Mesodermal cell (in vitro differentiated cells): Measurements from ENCODE around the gene RILPL1. TPM values are rescaled to one million over a fixed set of nuclear protein-coding genes. Genes with fewer than 3 reads are reported as not detected.
"Not testable (repeated sequence)": the region's sequence is repeated elsewhere in the genome, so short reads cannot be mapped to it uniquely, and the experiment has no call there.

ENCODE experiments used
- H3K27ac ChIP-seq: 2 replicates; pipeline ENCODE4 v1.7.0; 2013; ENCODE audit warnings: mild to moderate bottlenecking, low read depth, low read length, moderate library complexity; ENCODE audit not compliant: severe bottlenecking
- H3K36me3 ChIP-seq: 2 replicates; pipeline ENCODE4 v1.7.1; 2013; ENCODE audit warnings: mild to moderate bottlenecking, low read length, moderate library complexity; ENCODE audit not compliant: control insufficient read depth, insufficient read depth
- H3K4me1 ChIP-seq: one replicate; pipeline ENCODE4 v1.7.1; 2013; ENCODE audit warnings: mild to moderate bottlenecking, low read length; ENCODE audit not compliant: insufficient read depth, control insufficient read depth, poor library complexity, severe bottlenecking
- H3K4me3 ChIP-seq: 2 replicates; pipeline ENCODE4 v1.7.0; 2013; ENCODE audit warnings: low read length, control low read depth, mild to moderate bottlenecking; ENCODE audit not compliant: insufficient read depth, poor library complexity, severe bottlenecking; ENCODE audit errors: extremely low read depth
- H3K9me3 ChIP-seq: 2 replicates; pipeline ENCODE4 v1.7.1; 2013; ENCODE audit warnings: mild to moderate bottlenecking, low read length, moderate library complexity; ENCODE audit not compliant: control insufficient read depth
- WGBS, 2 experiments: methylation state at CpG; one replicate each; pipeline ENCODE4 v1.1.5; 2013; ENCODE audit warnings: missing lambda C conversion rate in 2 of 2; ENCODE audit not compliant: insufficient coverage in 2 of 2; 5-methylcytosine and 5-hydroxymethylcytosine counted together
- polyA plus RNA-seq, 2 experiments: library from polyadenylated mRNA; stranded (reverse); fragments of 50-300 nt; gene quantifications; one replicate each; pipeline ENCODE4 v1.2.3, GENCODE V29; 2013

RILPL1 gene, protein sequence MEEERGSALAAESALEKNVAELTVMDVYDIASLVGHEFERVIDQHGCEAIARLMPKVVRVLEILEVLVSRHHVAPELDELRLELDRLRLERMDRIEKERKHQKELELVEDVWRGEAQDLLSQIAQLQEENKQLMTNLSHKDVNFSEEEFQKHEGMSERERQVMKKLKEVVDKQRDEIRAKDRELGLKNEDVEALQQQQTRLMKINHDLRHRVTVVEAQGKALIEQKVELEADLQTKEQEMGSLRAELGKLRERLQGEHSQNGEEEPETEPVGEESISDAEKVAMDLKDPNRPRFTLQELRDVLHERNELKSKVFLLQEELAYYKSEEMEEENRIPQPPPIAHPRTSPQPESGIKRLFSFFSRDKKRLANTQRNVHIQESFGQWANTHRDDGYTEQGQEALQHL
- 29.6 TPM for polyA plus RNA-seq (2013, experiment 1 of 2)
- 25.9 TPM for polyA plus RNA-seq (2013, experiment 2 of 2)

DNA sequence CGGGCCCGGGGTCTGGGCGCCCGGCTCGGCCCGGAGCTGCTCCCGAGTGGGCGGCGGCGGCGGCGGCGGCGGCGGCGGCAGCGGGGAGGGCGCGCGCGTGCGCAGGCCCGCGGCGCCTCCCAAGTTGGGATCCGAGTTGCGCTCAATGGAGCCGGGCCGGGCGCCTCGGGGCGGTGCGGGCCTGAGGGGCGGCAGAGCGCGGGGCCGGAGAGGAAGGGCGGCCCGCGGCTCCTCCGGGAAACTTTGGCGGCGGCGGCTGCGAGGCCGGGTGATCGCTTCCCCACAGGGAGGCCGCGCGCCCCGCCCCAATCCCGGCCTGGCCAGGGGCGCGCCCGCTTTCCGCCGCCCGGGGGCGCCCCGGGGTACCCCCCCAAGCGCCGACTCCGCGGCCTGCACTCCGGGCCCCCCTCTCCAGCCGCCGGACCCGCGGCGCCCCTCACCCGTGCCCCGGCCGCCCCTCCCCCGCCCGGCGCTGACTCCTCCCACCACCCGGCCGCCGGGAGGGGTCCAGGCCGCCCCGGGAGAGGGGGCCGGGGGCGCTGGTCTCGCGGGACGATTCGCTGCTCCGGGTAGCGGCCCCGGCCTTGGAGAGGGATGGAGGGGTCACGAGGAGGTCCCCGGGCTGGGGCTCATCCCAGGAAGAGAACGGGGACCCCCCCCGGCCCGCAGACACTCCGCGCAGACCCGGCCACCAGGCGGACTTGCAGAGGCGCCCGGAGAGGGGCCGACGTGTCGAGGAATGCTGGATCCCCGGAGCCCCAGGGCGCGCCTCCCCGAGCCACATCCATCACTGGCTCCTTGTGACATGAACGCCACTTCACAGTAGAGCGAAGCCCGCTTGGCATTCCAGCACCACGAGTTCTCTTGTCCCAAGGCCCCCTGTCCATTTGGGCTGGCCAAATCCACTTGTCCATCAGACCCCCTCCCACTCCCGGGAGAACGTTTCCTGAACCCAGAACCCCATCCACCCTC, at the start of gene RILPL1:
RILPL1 (minus strand) TSS at position 48 of the 972 bp plus-strand sequence. CDS start 237 bp downstream, outside the sequence.
- H3K36me3 ChIP-seq = peaks cover 30% of the 10 kb centered on the region
- 1% methylated on average over 60 to 72 of the region's 114 CpGs for WGBS, 2 experiments
- H3K4me1 ChIP-seq = no peaks in the 10 kb centered on the region
- peak within 1 kb of the TSS; percentile 79 for H3K27ac ChIP-seq
- no peaks in the 10 kb centered on the region for H3K9me3 ChIP-seq
- H3K4me3 ChIP-seq = peak within 1 kb of the TSS; percentile 62

DNA sequence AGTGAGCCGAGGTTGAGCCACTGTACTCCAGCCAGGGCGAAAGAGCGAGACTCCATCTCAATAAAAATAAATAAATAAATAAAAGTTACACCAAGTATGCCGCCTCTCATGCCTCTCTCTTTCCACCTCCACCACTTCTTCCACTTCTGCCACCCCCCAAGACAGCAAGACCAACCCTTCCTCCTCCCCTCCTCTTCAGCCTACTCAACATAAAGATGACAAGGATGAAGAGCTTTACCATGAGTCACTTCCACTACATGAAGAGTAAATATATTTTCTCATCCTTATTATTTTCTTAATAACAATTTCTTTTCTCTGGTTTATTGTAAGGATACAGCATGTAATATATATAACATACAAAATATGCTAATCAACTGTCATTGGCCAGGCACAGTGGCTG, 47.3 kb upstream of the RILPL1 start:
- peaks cover 3% of the 10 kb centered on the region for H3K9me3 ChIP-seq
- no peak overlapping the region for H3K27ac ChIP-seq
- no peak overlapping the region for H3K4me3 ChIP-seq
- WGBS, 2 experiments = 100% methylated on average over 1 of the region's 4 CpGs; no CpG with 5 or more reads in 1 of the 2 experiments
- H3K36me3 ChIP-seq = peaks cover 5% of the 10 kb centered on the region
- peaks cover 8% of the 10 kb centered on the region for H3K4me1 ChIP-seq

DNA sequence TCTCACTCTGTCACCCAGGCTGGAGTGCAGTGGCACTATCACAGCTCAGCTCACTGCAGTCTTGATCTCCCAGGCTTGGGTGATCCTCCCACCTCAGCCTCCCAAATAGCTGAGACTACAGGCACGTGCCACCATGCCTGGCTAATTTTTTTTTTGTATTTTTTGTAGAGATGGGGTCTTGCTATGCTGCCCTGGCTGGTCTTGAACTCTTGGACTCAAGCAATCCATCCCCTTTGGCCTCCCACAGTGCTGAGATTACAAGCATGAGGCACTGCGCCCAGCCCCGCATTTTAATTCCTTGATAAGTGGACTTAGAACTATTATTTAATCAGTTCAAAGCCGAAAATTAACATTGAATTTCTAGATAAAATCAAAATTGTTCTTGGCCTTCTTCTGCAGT, 45.3 kb upstream of the RILPL1 start:
- not testable (repeated sequence) for H3K4me3 ChIP-seq, H3K4me1 ChIP-seq, H3K9me3 ChIP-seq, H3K36me3 ChIP-seq, H3K27ac ChIP-seq
- WGBS, 2 experiments = 100% methylated on average over 1 of the region's 4 CpGs; no CpG with 5 or more reads in 1 of the 2 experiments

DNA sequence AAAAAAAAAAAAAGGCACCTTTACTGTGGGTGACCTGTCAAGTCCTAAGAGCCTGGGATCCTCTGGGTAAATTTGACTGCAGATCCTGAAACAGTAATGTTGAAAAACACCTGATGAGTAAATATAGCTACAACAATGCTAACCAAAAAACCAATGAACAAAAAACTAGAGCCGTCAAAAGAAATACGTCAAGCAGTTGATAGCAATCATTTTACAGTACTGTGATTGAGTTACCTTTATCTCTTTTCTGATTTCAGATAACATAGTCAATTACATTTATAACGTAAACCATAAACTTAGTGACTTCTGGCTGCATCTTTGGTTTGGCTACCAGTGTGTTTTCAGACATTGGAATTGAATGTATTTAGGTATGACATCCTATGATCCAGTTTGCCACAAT, 44.7 kb upstream of the RILPL1 start:
- Histone ChIP-seq H3K4me3 (no peak overlapping the region), H3K9me3 (peaks cover 3% of the 10 kb centered on the region), H3K36me3 (peaks cover 3% of the 10 kb centered on the region), H3K4me1 (peaks cover 8% of the 10 kb centered on the region), H3K27ac (no peak overlapping the region)
- WGBS, 2 experiments = 100% methylated on average over 2 of the region's 3 CpGs; no CpG with 5 or more reads in 1 of the 2 experiments

DNA sequence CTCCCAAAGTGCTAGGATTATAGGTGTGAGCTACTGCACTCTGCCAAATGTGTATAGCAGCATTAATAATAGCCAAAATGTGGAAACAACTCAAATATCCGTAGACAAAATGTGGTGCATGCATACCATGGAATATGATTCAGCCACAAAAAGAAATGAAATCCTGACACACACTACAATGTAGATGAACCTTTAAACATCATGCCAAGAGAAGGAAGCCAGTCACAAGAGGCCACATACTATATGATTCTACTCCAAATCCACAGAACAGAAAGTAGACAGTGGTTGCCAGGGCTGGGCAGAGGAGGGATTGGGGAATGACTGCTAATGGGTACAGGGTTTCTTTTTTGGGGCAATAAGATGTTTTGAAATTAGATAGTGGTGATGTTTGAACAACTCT, 43.1 kb upstream of the RILPL1 start:
- H3K9me3 ChIP-seq = peaks cover 3% of the 10 kb centered on the region
- no peak overlapping the region for H3K27ac ChIP-seq
- no peak overlapping the region for H3K4me3 ChIP-seq
- H3K4me1 ChIP-seq = no peaks in the 10 kb centered on the region
- 100% methylated on average over 1 of the region's 1 CpG; no CpG with 5 or more reads in 1 of the 2 experiments for WGBS, 2 experiments
- peaks cover 3% of the 10 kb centered on the region for H3K36me3 ChIP-seq

DNA sequence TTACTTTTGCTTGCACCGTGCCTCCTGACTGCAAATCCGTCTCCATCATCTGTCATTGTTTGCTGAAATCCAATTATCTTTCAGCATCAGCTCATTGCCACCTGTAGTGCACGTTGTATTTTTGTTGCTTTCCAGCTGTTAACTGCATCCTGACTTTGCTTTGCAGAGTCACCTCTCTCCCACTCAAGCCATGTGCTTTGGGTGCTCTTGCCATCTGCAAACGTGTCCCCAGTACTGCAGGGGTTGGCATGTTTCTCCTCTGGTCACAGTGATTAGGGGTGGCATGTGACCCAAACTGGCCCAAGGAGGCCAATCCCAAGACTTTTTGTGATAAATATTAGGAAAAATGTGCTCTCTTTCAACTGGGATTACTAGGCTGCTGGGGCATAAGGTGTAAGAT, 40.4 kb upstream of the RILPL1 start:
- WGBS, 2 experiments = 81 to 82% methylated on average over 3 to 4 of the region's 4 CpGs
- Histone ChIP-seq H3K27ac (no peak overlapping the region), H3K4me3 (no peak overlapping the region), H3K4me1 (peaks cover 7% of the 10 kb centered on the region), H3K9me3 (peaks cover 3% of the 10 kb centered on the region), H3K36me3 (peaks cover 3% of the 10 kb centered on the region)

DNA sequence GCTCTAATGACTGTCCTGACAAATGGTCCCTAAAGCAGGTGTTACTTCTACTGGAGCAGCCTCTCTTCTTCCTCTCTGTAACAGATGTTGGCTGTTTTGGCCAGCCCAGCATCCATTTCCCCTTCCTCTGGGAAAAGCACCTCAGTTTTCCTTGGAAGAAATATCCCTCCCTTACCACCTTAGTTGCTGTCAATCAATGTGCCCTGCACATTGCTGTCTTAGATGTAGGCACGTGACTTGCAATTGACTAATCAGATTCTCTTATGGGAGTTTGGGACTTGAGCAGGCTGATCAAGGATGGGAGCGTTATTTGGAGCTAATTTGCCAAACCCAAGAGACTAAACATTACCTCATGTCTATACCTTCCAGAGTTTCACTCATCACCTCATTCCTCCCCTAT, 38.9 kb upstream of the RILPL1 start:
- 100% methylated on average over 1 of the region's 2 CpGs for WGBS, 2 experiments

DNA sequence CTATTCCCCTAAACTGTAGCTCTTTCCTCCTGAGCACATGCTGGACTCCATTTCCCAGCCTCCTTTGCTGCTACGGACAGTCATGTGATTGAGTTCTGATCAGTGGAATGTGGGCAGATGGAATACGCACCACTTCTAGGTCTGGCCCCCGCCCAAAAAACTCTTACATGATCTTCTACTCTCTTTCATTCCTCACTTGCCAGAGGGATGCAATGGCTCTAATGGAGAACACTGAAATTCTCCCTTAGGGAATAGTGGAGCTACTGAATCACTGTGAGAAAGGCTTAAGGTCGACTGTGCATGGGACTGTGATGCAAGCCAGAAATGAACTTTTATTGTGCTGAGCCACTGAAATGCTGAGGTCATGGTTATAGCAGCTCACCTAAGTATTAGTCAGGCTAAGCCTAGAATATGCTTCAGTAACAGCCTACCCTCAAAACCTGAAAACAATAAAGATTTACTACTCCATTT, 37.9 kb upstream of the RILPL1 start:
- peaks cover 7% of the 10 kb centered on the region for H3K4me1 ChIP-seq
- peaks cover 3% of the 10 kb centered on the region for H3K36me3 ChIP-seq
- no peak overlapping the region for H3K27ac ChIP-seq
- no peak overlapping the region for H3K4me3 ChIP-seq
- 90 to 100% methylated on average over 1 to 2 of the region's 4 CpGs for WGBS, 2 experiments
- H3K9me3 ChIP-seq = peaks cover 3% of the 10 kb centered on the region

More for the DNA sequence above, 38.9 kb upstream of the RILPL1 start:
- no peak overlapping the region for H3K27ac ChIP-seq
- peaks cover 3% of the 10 kb centered on the region for H3K36me3 ChIP-seq
- no peak overlapping the region for H3K4me3 ChIP-seq
- H3K4me1 ChIP-seq = peaks cover 7% of the 10 kb centered on the region
- H3K9me3 ChIP-seq = peaks cover 3% of the 10 kb centered on the region

DNA sequence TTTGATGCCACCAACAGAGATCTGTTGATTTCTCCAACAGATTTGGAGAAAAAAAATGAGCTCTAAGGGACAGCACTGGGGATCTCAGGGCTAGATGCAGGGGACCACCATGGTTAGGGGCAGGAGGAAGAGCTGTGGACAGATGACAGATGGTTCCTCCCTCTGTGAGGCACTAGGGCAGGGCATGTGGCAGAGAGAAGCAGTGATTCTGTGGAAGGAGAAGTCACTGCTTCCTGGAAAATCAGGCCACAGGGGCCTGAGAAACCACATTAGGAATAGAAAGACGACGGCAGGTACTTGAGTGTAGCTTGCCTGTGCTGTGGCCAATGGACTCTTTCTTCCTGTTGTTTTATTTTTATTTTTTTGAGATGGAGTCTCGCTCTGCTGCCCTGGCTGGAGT, 25.9 kb upstream of the RILPL1 start:
- Histone ChIP-seq H3K4me1 (no peaks in the 10 kb centered on the region), H3K9me3 (no peaks in the 10 kb centered on the region), H3K27ac (no peak overlapping the region), H3K4me3 (no peak overlapping the region), H3K36me3 (no peaks in the 10 kb centered on the region)
- WGBS, 2 experiments = 88% methylated on average over 3 of the region's 3 CpGs

DNA sequence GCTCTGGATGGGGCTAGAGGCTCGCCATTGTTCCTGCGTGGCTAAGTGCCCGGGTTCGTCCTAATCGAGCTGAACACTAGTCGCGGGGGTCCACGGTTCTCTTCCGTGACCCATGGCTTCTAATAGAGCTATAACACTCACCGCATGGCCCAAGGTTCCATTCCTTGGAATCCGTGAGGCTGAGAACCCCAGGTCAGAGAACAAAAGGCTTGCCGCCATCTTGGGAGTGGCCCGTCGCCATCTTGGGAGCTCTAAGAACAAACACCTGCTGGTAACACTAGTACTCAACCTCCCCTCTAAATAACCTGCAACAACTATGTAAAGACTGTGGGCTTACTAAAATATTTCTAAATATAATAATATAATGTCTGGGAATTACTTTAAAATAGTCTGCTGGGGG, 25.0 kb upstream of the RILPL1 start:
- H3K36me3 ChIP-seq, H3K4me3 ChIP-seq, H3K9me3 ChIP-seq, H3K27ac ChIP-seq, H3K4me1 ChIP-seq: not testable (repeated sequence)
- WGBS, 2 experiments = 92 to 97% methylated on average over 11 of the region's 14 CpGs
